Sigmoid colon (tissue), 4 donors: ENCODE measurements around the gene ZNF362.

ENCODE experiments used
- EP300 ChIP-seq, 4 donors: sonication (generic); formaldehyde crosslinking; IDR thresholded peaks; one replicate each; pipeline ENCODE4 v1.6.1; 2017; ENCODE audit warnings: antibody characterized with exemption in 4 of 4
- TF ChIP-seq, protein P1 (sequence below), 4 experiments: fragments of 450-650 bp in 3 of 4; fragments of 200-600 bp in 1 of 4; IDR thresholded peaks; one replicate each; pipeline ENCODE4 v1.5.1; 2016 to 2019; ENCODE audit warnings: antibody characterized with exemption in 4 of 4, mild to moderate bottlenecking in 3 of 4, moderate library complexity in 2 of 4

DNA sequence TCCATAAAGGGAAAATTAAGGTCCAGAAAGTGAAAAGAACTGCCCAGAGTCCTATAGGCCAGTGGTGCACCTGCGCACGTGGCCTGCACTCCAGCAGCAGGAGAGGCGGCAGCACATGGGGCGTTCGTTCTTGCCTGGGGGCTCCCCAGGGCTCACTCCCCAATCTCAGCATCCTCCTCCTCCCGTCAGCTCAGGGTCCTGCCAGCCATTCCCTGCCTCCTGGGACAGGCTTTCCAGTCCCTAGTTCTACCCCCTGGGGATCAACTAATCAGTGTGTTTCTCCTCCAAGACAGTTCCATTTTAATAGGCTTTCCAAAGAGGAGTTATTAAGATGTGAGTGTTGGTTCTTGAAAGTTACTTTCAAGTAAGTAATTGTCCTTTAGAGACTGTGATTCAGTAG lies 65.8 kb downstream of the ZNF362 start:
- no peak for TF ChIP-seq EP300 (IDR thresholded peaks at IDR 0.05)
- TF ChIP-seq, protein P1, sequence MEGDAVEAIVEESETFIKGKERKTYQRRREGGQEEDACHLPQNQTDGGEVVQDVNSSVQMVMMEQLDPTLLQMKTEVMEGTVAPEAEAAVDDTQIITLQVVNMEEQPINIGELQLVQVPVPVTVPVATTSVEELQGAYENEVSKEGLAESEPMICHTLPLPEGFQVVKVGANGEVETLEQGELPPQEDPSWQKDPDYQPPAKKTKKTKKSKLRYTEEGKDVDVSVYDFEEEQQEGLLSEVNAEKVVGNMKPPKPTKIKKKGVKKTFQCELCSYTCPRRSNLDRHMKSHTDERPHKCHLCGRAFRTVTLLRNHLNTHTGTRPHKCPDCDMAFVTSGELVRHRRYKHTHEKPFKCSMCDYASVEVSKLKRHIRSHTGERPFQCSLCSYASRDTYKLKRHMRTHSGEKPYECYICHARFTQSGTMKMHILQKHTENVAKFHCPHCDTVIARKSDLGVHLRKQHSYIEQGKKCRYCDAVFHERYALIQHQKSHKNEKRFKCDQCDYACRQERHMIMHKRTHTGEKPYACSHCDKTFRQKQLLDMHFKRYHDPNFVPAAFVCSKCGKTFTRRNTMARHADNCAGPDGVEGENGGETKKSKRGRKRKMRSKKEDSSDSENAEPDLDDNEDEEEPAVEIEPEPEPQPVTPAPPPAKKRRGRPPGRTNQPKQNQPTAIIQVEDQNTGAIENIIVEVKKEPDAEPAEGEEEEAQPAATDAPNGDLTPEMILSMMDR (IDR thresholded peaks at IDR 0.05): no peak
